Muscle layer of duodenum (tissue), 2 donors: ENCODE results near the gene CRB3.

Source experiments
- H3K27ac ChIP-seq: one replicate; pipeline ENCODE4 v1.7.0; 2013; ENCODE audit warnings: mild to moderate bottlenecking, low read length
- H3K27me3 ChIP-seq: one replicate; pipeline ENCODE4 v1.7.0; 2013; ENCODE audit warnings: low read depth, mild to moderate bottlenecking, control low read depth, low read length
- H3K36me3 ChIP-seq, 2 donors: one replicate each; pipeline ENCODE4 v1.7.0; 2013; ENCODE audit warnings: low read length in 2 of 2, control low read depth in 1 of 2, mild to moderate bottlenecking in 1 of 2; ENCODE audit not compliant: insufficient read depth in 2 of 2, control insufficient read depth in 1 of 2
- H3K4me1 ChIP-seq, 2 donors: one replicate each; pipeline ENCODE4 v1.7.0; 2013; ENCODE audit warnings: low read length in 2 of 2, mild to moderate bottlenecking in 2 of 2, control low read depth in 1 of 2, moderate library complexity in 1 of 2; ENCODE audit not compliant: insufficient read depth in 2 of 2, control insufficient read depth in 1 of 2
- H3K4me3 ChIP-seq, 2 donors: one replicate each; pipeline ENCODE4 v1.7.0; 2013; ENCODE audit warnings: low read length in 2 of 2, low read depth in 1 of 2, mild to moderate bottlenecking in 1 of 2
- H3K9me3 ChIP-seq, 2 donors: one replicate each; pipeline ENCODE4 v1.7.0; 2013; ENCODE audit warnings: low read length in 2 of 2, control low read depth in 1 of 2, mild to moderate bottlenecking in 1 of 2; ENCODE audit not compliant: control insufficient read depth in 1 of 2
- donor health status: healthy.

The CRB3 gene

GRCh38 chr19:6472713-6473112 is 8.6 kb downstream of the CRB3 start:
- Histone ChIP-seq H3K27me3 (peaks cover 21% of the 10 kb centered on the region), H3K4me1 (peaks cover 0 to 17% of the 10 kb centered on the region in 2 donors), H3K27ac (no peak overlapping the region), H3K4me3 (no peak overlapping the region), H3K9me3 (no peaks in the 10 kb centered on the region), H3K36me3 (no peaks in the 10 kb centered on the region)

DNA sequence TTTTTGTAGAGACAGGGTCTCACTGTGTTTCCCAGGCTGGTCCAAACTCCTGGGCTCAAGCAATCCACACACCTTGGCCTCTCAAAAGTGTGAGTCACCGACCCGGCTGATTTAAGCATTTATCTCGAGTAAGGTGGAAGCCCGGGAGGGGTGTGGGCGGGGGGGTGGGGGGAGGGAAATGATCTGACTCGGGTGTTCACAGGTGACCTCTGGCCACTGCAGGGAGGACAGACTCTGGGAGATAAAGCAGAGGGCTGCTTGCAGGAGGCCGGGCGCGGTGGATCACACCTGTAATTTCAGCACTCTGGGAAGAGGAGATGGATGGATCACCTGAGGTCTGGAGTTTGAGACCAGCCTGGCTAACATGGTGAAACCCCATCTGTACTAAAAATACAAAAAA is 9.6 kb downstream of the CRB3 start:
- peaks cover 0 to 17% of the 10 kb centered on the region in 2 donors for H3K4me1 ChIP-seq
- H3K4me3 ChIP-seq, result no peak overlapping the region
- peaks cover 21% of the 10 kb centered on the region for H3K27me3 ChIP-seq
- no peak overlapping the region for H3K27ac ChIP-seq
- H3K9me3 ChIP-seq, result no peaks in the 10 kb centered on the region
- no peaks in the 10 kb centered on the region for H3K36me3 ChIP-seq

GRCh38 chr19:6475321-6476108 is 11.4 kb downstream of the CRB3 start:
- H3K36me3 ChIP-seq, result no peaks in the 10 kb centered on the region
- peaks cover 21% of the 10 kb centered on the region for H3K27me3 ChIP-seq
- H3K4me1 ChIP-seq, result peaks cover 0 to 17% of the 10 kb centered on the region in 2 donors
- no peaks in the 10 kb centered on the region for H3K9me3 ChIP-seq
- no peak overlapping the region for H3K27ac ChIP-seq
- H3K4me3 ChIP-seq, result no peak overlapping the region

- H3K9me3 ChIP-seq, result no peaks in the 10 kb centered on the region
- peak overlapping the region in 1 of 2 donors; percentile 48 for H3K4me3 ChIP-seq
- no peaks in the 10 kb centered on the region for H3K36me3 ChIP-seq
- H3K4me1 ChIP-seq, result peaks cover 0 to 17% of the 10 kb centered on the region in 2 donors
- H3K27ac ChIP-seq, result no peak overlapping the region
- H3K27me3 ChIP-seq, result peaks cover 23% of the 10 kb centered on the region
These were observed 12.3 kb downstream of the CRB3 start for GRCh38 chr19:6476155-6476895.

- H3K4me3 ChIP-seq, result peak overlapping the region in 1 of 2 donors; percentile 48
These were observed 12.9 kb downstream of the CRB3 start for GRCh38 chr19:6476896-6477431.

GRCh38 chr19:6478815-6479214 is 14.7 kb downstream of the CRB3 start:
- no peaks in the 10 kb centered on the region for H3K9me3 ChIP-seq
- peaks cover 0 to 17% of the 10 kb centered on the region in 2 donors for H3K4me1 ChIP-seq
- H3K27ac ChIP-seq, result no peak overlapping the region
- H3K27me3 ChIP-seq, result peaks cover 24% of the 10 kb centered on the region
- no peaks in the 10 kb centered on the region for H3K36me3 ChIP-seq
- H3K4me3 ChIP-seq, result no peak overlapping the region

More at GRCh38 chr19:6476896-6477431, 12.9 kb downstream of the CRB3 start:
- Histone ChIP-seq H3K9me3 (no peaks in the 10 kb centered on the region), H3K27ac (no peak overlapping the region), H3K27me3 (peaks cover 24% of the 10 kb centered on the region), H3K4me1 (peaks cover 0 to 17% of the 10 kb centered on the region in 2 donors), H3K36me3 (no peaks in the 10 kb centered on the region)

DNA sequence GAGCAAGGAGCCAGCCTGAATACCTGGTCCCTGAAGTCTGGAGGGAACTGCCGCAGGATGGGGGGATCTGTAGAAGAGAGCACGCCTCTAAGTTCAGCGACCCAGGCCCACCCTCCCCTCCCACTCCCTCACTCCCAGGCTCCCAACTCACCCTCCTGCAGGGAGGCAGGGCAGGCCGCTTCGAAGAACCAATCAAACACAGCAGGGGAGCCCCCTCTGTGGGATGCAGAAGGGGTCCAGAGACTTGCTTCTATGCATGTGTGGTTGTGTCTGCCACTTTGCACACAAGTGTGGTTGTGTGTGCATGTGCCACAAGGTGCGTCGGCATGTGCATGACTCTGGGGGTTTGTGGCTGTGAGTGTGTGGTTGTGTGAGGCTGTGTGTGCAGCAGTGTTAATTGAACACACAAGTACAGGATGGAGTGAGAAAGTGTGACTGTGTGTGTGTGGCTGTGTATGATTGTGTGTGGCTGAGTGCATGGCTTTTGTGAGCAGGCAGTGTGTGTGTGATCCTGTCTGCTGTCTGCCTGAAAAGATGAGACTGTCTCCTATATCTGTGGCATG is 15.8 kb downstream of the CRB3 start:
- H3K4me3 ChIP-seq, result no peak overlapping the region
- no peaks in the 10 kb centered on the region for H3K36me3 ChIP-seq
- H3K27ac ChIP-seq, result no peak overlapping the region
- H3K27me3 ChIP-seq, result peaks cover 24% of the 10 kb centered on the region
- peaks cover 0 to 17% of the 10 kb centered on the region in 2 donors for H3K4me1 ChIP-seq
- H3K9me3 ChIP-seq, result no peaks in the 10 kb centered on the region

GRCh38 chr19:6480848-6481415 is 16.9 kb downstream of the CRB3 start:
- Histone ChIP-seq H3K4me1 (peaks cover 0 to 10% of the 10 kb centered on the region in 2 donors), H3K27me3 (peaks cover 15% of the 10 kb centered on the region), H3K27ac (no peak overlapping the region), H3K4me3 (peak overlapping the region; percentile 20 to 52), H3K9me3 (no peaks in the 10 kb centered on the region), H3K36me3 (no peaks in the 10 kb centered on the region)

GRCh38 chr19:6481541-6482342 is 17.7 kb downstream of the CRB3 start, which contains the start of gene DENND1C:
Gene DENND1C (minus strand): TSS chr19:6481787. CDS start chr19:6481695, 92 bp downstream.
- H3K4me3 ChIP-seq, result peak within 1 kb of the TSS; percentile 20 to 52
- H3K27ac ChIP-seq, result no peak within 1 kb of the TSS

DNA sequence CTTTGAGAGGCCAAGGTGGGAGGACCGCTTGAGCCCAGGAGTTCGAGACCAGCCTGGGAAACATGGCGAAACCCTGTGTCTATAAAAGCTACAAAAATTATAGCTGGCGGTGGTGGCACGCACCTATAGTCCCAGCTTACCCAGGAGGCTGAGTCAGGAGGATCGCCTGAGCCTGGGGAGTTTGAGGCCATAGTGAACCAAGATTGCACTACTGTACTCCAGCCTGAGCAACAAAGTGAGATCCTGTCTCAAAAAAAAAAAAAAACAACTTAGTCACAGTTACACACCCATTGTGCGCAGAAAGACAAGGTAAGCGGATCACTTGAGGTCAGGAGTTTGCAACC is 18.2 kb downstream of the CRB3 start:
- peaks cover 3% of the 10 kb centered on the region for H3K27me3 ChIP-seq
- no peaks in the 10 kb centered on the region for H3K9me3 ChIP-seq
- H3K27ac ChIP-seq, result no peak overlapping the region
- H3K36me3 ChIP-seq, result no peaks in the 10 kb centered on the region
- H3K4me3 ChIP-seq, result no peak overlapping the region
- H3K4me1 ChIP-seq, result no peaks in the 10 kb centered on the region

More at GRCh38 chr19:6481541-6482342, 17.7 kb downstream of the CRB3 start, which contains the start of gene DENND1C:
- Histone ChIP-seq H3K36me3 (no peaks in the 10 kb centered on the region), H3K4me1 (peaks cover 0 to 2% of the 10 kb centered on the region in 2 donors), H3K9me3 (no peaks in the 10 kb centered on the region), H3K27me3 (peaks cover 7% of the 10 kb centered on the region)
